WTC11 (cell line): Measurements from ENCODE around the gene TNFRSF14. TPM values are rescaled to one million over a fixed set of nuclear protein-coding genes. Genes with fewer than 3 reads are reported as not detected.

ENCODE experiments used
- ATAC-seq: fragments of 200-7000 bp; cut with Tn5 transposase; 2 replicates; pipeline ENCODE4 v1.10.0; 2021; ENCODE audit warnings: mild to moderate bottlenecking, moderate library complexity
- CTCF ChIA-PET: fragments of 300-600 bp; sonication (Branson Sonifier 250); formaldehyde crosslinking; loops from one replicate; lab custom pipeline; 2021; ENCODE audit warnings: antibody characterized with exemption; lab: Charles Lee
- POLR2A ChIA-PET: fragments of 350-600 bp; sonication (Branson Sonifier 250); formaldehyde crosslinking; loops from one replicate; lab custom pipeline; 2021; ENCODE audit warnings: antibody characterized with exemption; lab: Charles Lee
- DNase-seq: peaks from one replicate; pipeline ENCODE4 v3.0.0; 2021; ENCODE audit warnings: low spot score
- H3K27ac Mint-ChIP-seq: 2 replicates; pipeline ENCODE4 v1.8.0; 2021; ENCODE audit warnings: mixed read lengths
- H3K27me3 Mint-ChIP-seq: 2 replicates; pipeline ENCODE4 v1.8.0; 2021; ENCODE audit warnings: low read depth, mild to moderate bottlenecking, moderate library complexity, mixed read lengths
- H3K36me3 Mint-ChIP-seq: 2 replicates; pipeline ENCODE4 v1.8.0; 2021; ENCODE audit warnings: mixed read lengths
- H3K4me1 Mint-ChIP-seq: 2 replicates; pipeline ENCODE4 v1.8.0; 2022; ENCODE audit warnings: mixed read lengths
- H3K4me3 Mint-ChIP-seq: 2 replicates; pipeline ENCODE4 v1.8.0; 2021; ENCODE audit warnings: mild to moderate bottlenecking, moderate library complexity, mixed read lengths
- H3K9me3 Mint-ChIP-seq: 2 replicates; pipeline ENCODE4 v1.8.0; 2021; ENCODE audit warnings: mixed read lengths
- CREB1 ChIP-seq: sonication (generic); formaldehyde crosslinking; IDR thresholded peaks from 2 replicates; pipeline ENCODE4 v1.8.0; 2023; ENCODE audit warnings: mild to moderate bottlenecking, missing genetic modification reagents
- CREM ChIP-seq: sonication (generic); formaldehyde crosslinking; IDR thresholded peaks from 2 replicates; pipeline ENCODE4 v1.8.1; 2022; ENCODE audit warnings: mild to moderate bottlenecking, missing genetic modification reagents, moderate library complexity
- FOXJ3 ChIP-seq: sonication (generic); formaldehyde crosslinking; IDR thresholded peaks from 2 replicates; pipeline ENCODE4 v1.9.0; 2021; ENCODE audit warnings: missing genetic modification reagents, mild to moderate bottlenecking, borderline replicate concordance
- GTF2I ChIP-seq: fragments of 250-450 bp; sonication (Bioruptor Pico); conservative IDR thresholded peaks from 2 replicates; pipeline ENCODE4 v1.4.0; 2021; ENCODE audit warnings: mild to moderate bottlenecking
- HMGA2 ChIP-seq: fragments of 250-450 bp; sonication (Bioruptor Pico); IDR thresholded peaks from 2 replicates; pipeline ENCODE4 v1.4.0; 2021; ENCODE audit warnings: mild to moderate bottlenecking, moderate library complexity
- NFE2L1 ChIP-seq: sonication (generic); formaldehyde crosslinking; IDR thresholded peaks from 2 replicates; pipeline ENCODE4 v1.8.1; 2023; ENCODE audit warnings: missing genetic modification reagents
- SOX15 ChIP-seq: fragments of 250-450 bp; sonication (Bioruptor Pico); IDR thresholded peaks from 2 replicates; pipeline ENCODE4 v1.9.0; 2021; ENCODE audit warnings: mild to moderate bottlenecking
- ZBTB21 ChIP-seq: sonication (generic); formaldehyde crosslinking; IDR thresholded peaks from 2 replicates; pipeline ENCODE4 v1.8.1; 2023; ENCODE audit warnings: mild to moderate bottlenecking, missing genetic modification reagents, borderline replicate concordance
- ZNF121 ChIP-seq: sonication (generic); formaldehyde crosslinking; IDR thresholded peaks from 2 replicates; pipeline ENCODE4 v1.8.0; 2023; ENCODE audit warnings: missing genetic modification reagents
- ZNF219 ChIP-seq: sonication (generic); formaldehyde crosslinking; IDR thresholded peaks from 2 replicates; pipeline ENCODE4 v1.8.0; 2023; ENCODE audit warnings: missing genetic modification reagents, mild to moderate bottlenecking, borderline replicate concordance
- ZNF671 ChIP-seq: fragments of 250-450 bp; sonication (Bioruptor Pico); IDR thresholded peaks from 2 replicates; pipeline ENCODE4 v1.8.0; 2021; ENCODE audit warnings: mild to moderate bottlenecking
- total RNA-seq: library from RNA; stranded (reverse); gene quantifications from 3 replicates; pipeline ENCODE4 v1.2.3, GENCODE V29; 2021
- TF ChIP-seq, protein P1 (sequence below): fragments of 250-450 bp; sonication (Bioruptor Pico); conservative IDR thresholded peaks from 2 replicates; pipeline ENCODE4 v1.9.0; 2021; ENCODE audit warnings: mild to moderate bottlenecking
- TF ChIP-seq, protein P2 (sequence below): sonication (generic); formaldehyde crosslinking; IDR thresholded peaks from 2 replicates; pipeline ENCODE4 v1.8.1; 2022; ENCODE audit warnings: mild to moderate bottlenecking, missing genetic modification reagents, moderate library complexity, borderline replicate concordance
- TF ChIP-seq, protein P3 (sequence below): fragments of 200-600 bp; IDR thresholded peaks from 2 replicates; pipeline ENCODE4 v1.8.0; 2022; ENCODE audit warnings: antibody characterized with exemption
- TF ChIP-seq, protein P4 (sequence below): fragments of 250-450 bp; sonication (Bioruptor Pico); IDR thresholded peaks from 2 replicates; pipeline ENCODE4 v1.9.0; 2021; ENCODE audit warnings: mild to moderate bottlenecking
- TF ChIP-seq, protein P5 (sequence below): sonication (generic); formaldehyde crosslinking; IDR thresholded peaks from 2 replicates; pipeline ENCODE4 v1.8.1; 2022; ENCODE audit warnings: mild to moderate bottlenecking, moderate library complexity, missing genetic modification reagents
- TF ChIP-seq, protein P6 (sequence below): sonication (generic); formaldehyde crosslinking; IDR thresholded peaks from 2 replicates; pipeline ENCODE4 v1.8.1; 2023; ENCODE audit warnings: mild to moderate bottlenecking, moderate library complexity, missing genetic modification reagents
- TF ChIP-seq, protein P7 (sequence below): sonication (generic); formaldehyde crosslinking; IDR thresholded peaks from 2 replicates; pipeline ENCODE4 v1.8.0; 2022; ENCODE audit warnings: missing genetic modification reagents
- TF ChIP-seq, protein P8 (sequence below): fragments of 250-450 bp; sonication (Bioruptor Pico); IDR thresholded peaks from 2 replicates; pipeline ENCODE4 v1.9.0; 2021; ENCODE audit warnings: mild to moderate bottlenecking

TNFRSF14 gene
- total RNA-seq, 1 experiment from 2014 or later = 0.87 TPM

DNA sequence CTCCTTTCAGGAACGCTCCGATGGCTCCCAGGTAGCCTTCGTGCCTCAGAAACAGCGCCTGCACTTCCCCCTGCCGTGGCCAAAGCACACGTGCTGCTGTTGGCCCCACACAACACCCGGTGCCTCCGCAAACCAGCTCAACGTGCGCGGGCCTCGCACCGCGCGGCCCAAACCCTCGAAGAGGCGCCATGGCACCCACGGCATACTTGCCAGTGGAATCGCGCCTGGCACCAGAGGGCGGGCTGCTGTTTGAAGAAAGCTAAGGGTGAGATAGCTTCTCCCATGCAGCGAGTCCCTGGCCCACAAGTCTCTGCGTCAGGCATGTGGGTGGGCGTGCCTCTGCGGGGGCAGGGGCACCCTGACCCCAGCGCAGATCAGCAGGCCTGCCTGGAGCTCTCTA lies 37.6 kb upstream of the TNFRSF14 start:
- Mint-ChIP-seq H3K4me1 (no peaks in the 10 kb centered on the region), H3K9me3 (no peaks in the 10 kb centered on the region), H3K27ac (no peak overlapping the region), H3K36me3 (peaks cover 22% of the 10 kb centered on the region), H3K4me3 (no peak overlapping the region), H3K27me3 (no peaks in the 10 kb centered on the region)
- ChIA-PET POLR2A (no interaction called here), CTCF (interaction anchor here (0.7 to 1.3 kb wide), 3 partner anchors 15 to 89 kb away, joined by 3 to 4 read pairs (median 3); no protein-coding TSS in a partner anchor)
- ATAC-seq (no peak), DNase-seq (no peak)
- no peak for TF ChIP-seq ZNF671 (CRISPR knock-in tag)
- no peak for TF ChIP-seq CREB1 (CRISPR knock-in tag)
- no peak for TF ChIP-seq ZNF219
- no peak for TF ChIP-seq ZBTB21
- TF ChIP-seq HMGA2 (CRISPR knock-in tag) = no peak
- no peak for TF ChIP-seq NFE2L1 (CRISPR knock-in tag)
- TF ChIP-seq, protein P1, sequence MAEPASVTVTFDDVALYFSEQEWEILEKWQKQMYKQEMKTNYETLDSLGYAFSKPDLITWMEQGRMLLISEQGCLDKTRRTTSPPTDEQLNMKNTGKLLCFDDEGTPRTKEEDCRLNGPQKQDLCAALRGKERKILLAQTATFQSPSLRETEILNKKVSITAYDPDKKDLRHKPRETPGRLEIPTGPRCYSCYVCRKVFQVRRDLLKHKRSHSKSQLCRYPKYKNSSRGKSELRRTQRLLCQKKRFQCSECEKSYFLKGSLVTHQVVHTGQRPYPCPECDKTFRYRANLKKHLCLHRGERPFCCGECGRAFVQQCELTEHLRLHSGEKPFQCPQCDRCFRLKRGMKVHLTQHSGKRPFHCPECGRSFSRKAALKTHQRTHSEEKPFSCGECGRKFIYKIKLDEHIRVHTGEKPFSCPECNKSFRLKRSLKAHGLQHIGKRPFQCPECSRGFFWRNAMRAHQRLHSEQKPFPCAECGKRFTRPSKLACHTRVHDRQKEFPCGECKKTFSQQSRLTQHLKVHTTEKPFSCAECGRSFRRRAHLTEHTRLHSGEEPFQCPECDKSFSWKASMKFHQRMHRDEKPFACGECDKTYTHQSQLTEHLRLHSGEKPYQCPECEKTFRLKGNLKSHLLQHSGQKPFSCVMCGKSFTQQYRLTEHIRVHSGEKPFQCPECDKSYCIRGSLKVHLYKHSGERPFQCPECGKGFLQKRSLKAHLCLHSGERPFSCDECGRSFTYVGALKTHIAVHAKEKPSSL (CRISPR knock-in tag) = no peak
- TF ChIP-seq, protein P2, sequence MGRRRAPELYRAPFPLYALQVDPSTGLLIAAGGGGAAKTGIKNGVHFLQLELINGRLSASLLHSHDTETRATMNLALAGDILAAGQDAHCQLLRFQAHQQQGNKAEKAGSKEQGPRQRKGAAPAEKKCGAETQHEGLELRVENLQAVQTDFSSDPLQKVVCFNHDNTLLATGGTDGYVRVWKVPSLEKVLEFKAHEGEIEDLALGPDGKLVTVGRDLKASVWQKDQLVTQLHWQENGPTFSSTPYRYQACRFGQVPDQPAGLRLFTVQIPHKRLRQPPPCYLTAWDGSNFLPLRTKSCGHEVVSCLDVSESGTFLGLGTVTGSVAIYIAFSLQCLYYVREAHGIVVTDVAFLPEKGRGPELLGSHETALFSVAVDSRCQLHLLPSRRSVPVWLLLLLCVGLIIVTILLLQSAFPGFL (CRISPR knock-in tag) = no peak
- TF ChIP-seq SOX15 (CRISPR knock-in tag) = no peak
- TF ChIP-seq, protein P3, sequence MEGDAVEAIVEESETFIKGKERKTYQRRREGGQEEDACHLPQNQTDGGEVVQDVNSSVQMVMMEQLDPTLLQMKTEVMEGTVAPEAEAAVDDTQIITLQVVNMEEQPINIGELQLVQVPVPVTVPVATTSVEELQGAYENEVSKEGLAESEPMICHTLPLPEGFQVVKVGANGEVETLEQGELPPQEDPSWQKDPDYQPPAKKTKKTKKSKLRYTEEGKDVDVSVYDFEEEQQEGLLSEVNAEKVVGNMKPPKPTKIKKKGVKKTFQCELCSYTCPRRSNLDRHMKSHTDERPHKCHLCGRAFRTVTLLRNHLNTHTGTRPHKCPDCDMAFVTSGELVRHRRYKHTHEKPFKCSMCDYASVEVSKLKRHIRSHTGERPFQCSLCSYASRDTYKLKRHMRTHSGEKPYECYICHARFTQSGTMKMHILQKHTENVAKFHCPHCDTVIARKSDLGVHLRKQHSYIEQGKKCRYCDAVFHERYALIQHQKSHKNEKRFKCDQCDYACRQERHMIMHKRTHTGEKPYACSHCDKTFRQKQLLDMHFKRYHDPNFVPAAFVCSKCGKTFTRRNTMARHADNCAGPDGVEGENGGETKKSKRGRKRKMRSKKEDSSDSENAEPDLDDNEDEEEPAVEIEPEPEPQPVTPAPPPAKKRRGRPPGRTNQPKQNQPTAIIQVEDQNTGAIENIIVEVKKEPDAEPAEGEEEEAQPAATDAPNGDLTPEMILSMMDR = no peak
- TF ChIP-seq, protein P4, sequence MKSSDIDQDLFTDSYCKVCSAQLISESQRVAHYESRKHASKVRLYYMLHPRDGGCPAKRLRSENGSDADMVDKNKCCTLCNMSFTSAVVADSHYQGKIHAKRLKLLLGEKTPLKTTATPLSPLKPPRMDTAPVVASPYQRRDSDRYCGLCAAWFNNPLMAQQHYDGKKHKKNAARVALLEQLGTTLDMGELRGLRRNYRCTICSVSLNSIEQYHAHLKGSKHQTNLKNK = no peak
- no peak for TF ChIP-seq CREM (CRISPR knock-in tag)
- TF ChIP-seq, protein P5, sequence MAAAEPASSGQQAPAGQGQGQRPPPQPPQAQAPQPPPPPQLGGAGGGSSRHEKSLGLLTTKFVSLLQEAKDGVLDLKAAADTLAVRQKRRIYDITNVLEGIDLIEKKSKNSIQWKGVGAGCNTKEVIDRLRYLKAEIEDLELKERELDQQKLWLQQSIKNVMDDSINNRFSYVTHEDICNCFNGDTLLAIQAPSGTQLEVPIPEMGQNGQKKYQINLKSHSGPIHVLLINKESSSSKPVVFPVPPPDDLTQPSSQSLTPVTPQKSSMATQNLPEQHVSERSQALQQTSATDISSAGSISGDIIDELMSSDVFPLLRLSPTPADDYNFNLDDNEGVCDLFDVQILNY (CRISPR knock-in tag) = no peak
- TF ChIP-seq GTF2I (CRISPR knock-in tag) = no peak
- no peak for TF ChIP-seq FOXJ3 (CRISPR knock-in tag)
- TF ChIP-seq, protein P6, sequence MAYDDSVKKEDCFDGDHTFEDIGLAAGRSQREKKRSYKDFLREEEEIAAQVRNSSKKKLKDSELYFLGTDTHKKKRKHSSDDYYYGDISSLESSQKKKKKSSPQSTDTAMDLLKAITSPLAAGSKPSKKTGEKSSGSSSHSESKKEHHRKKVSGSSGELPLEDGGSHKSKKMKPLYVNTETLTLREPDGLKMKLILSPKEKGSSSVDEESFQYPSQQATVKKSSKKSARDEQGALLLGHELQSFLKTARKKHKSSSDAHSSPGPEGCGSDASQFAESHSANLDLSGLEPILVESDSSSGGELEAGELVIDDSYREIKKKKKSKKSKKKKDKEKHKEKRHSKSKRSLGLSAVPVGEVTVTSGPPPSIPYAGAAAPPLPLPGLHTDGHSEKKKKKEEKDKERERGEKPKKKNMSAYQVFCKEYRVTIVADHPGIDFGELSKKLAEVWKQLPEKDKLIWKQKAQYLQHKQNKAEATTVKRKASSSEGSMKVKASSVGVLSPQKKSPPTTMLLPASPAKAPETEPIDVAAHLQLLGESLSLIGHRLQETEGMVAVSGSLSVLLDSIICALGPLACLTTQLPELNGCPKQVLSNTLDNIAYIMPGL = no peak
- TF ChIP-seq, protein P7, sequence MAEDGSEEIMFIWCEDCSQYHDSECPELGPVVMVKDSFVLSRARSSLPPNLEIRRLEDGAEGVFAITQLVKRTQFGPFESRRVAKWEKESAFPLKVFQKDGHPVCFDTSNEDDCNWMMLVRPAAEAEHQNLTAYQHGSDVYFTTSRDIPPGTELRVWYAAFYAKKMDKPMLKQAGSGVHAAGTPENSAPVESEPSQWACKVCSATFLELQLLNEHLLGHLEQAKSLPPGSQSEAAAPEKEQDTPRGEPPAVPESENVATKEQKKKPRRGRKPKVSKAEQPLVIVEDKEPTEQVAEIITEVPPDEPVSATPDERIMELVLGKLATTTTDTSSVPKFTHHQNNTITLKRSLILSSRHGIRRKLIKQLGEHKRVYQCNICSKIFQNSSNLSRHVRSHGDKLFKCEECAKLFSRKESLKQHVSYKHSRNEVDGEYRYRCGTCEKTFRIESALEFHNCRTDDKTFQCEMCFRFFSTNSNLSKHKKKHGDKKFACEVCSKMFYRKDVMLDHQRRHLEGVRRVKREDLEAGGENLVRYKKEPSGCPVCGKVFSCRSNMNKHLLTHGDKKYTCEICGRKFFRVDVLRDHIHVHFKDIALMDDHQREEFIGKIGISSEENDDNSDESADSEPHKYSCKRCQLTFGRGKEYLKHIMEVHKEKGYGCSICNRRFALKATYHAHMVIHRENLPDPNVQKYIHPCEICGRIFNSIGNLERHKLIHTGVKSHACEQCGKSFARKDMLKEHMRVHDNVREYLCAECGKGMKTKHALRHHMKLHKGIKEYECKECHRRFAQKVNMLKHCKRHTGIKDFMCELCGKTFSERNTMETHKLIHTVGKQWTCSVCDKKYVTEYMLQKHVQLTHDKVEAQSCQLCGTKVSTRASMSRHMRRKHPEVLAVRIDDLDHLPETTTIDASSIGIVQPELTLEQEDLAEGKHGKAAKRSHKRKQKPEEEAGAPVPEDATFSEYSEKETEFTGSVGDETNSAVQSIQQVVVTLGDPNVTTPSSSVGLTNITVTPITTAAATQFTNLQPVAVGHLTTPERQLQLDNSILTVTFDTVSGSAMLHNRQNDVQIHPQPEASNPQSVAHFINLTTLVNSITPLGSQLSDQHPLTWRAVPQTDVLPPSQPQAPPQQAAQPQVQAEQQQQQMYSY (CRISPR knock-in tag) = no peak
- no peak for TF ChIP-seq ZNF121 (CRISPR knock-in tag)
- TF ChIP-seq, protein P8, sequence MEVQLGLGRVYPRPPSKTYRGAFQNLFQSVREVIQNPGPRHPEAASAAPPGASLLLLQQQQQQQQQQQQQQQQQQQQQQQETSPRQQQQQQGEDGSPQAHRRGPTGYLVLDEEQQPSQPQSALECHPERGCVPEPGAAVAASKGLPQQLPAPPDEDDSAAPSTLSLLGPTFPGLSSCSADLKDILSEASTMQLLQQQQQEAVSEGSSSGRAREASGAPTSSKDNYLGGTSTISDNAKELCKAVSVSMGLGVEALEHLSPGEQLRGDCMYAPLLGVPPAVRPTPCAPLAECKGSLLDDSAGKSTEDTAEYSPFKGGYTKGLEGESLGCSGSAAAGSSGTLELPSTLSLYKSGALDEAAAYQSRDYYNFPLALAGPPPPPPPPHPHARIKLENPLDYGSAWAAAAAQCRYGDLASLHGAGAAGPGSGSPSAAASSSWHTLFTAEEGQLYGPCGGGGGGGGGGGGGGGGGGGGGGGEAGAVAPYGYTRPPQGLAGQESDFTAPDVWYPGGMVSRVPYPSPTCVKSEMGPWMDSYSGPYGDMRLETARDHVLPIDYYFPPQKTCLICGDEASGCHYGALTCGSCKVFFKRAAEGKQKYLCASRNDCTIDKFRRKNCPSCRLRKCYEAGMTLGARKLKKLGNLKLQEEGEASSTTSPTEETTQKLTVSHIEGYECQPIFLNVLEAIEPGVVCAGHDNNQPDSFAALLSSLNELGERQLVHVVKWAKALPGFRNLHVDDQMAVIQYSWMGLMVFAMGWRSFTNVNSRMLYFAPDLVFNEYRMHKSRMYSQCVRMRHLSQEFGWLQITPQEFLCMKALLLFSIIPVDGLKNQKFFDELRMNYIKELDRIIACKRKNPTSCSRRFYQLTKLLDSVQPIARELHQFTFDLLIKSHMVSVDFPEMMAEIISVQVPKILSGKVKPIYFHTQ (CRISPR knock-in tag) = no peak
